Thoracic aorta (tissue), 2 donors: Measurements from ENCODE around the gene NR3C2. TPM values are rescaled to one million over a fixed set of nuclear protein-coding genes. Genes with fewer than 3 reads are reported as not detected.

Experiments
- ATAC-seq: fragments of 150-250 bp; one replicate; pipeline ENCODE4 v1.8.0; 2017; ENCODE audit warnings: low read depth; ENCODE audit not compliant: insufficient number of reproducible peaks, low FRiP score
- DNase-seq: peaks from one replicate; pipeline ENCODE4 v3.0.0-alpha.2; 2020; ENCODE audit warnings: low spot score
- H3K27ac ChIP-seq, 2 donors: fragments of 200-600 bp; sonication (generic); 1 replicate in 1 of 2; 2 replicates in 1 of 2; pipeline ENCODE4 v1.5.1; 2016; ENCODE audit warnings: mild to moderate bottlenecking in 2 of 2, moderate library complexity in 2 of 2
- H3K27me3 ChIP-seq: fragments of 200-600 bp; sonication (generic); replicated peaks from 2 replicates; pipeline ENCODE4 v1.6.0; 2016; ENCODE audit warnings: mild to moderate bottlenecking; ENCODE audit not compliant: insufficient read depth
- H3K36me3 ChIP-seq: fragments of 200-600 bp; sonication (generic); one replicate; pipeline ENCODE4 v1.5.1; 2016
- H3K4me1 ChIP-seq, 2 donors: fragments of 200-600 bp; sonication (generic); 1 replicate in 1 of 2; 2 replicates in 1 of 2; pipeline versions ENCODE4 v1.5.1 to v1.6.0; 2016; ENCODE audit warnings: low read depth in 2 of 2, mild to moderate bottlenecking in 1 of 2; ENCODE audit not compliant: control insufficient read depth in 1 of 2
- H3K4me3 ChIP-seq: fragments of 200-600 bp; sonication (generic); 2 replicates; pipeline ENCODE4 v1.5.1; 2016; ENCODE audit warnings: mild to moderate bottlenecking
- H3K9me3 ChIP-seq: fragments of 200-600 bp; sonication (generic); 2 replicates; pipeline ENCODE4 v1.5.1; 2016
- CTCF ChIP-seq: fragments of 200-600 bp; sonication (generic); IDR thresholded peaks from one replicate; pipeline ENCODE4 v1.5.1; 2019; ENCODE audit warnings: antibody characterized with exemption
- total RNA-seq, 2 donors: library from RNA; depleted of rRNA; stranded (reverse); fragments of >200 nt; gene quantifications; one replicate each; pipeline versions ENCODE4 v1.1.0 to v1.2.3, GENCODE V29; 2016

NR3C2 gene
- total RNA-seq, 2 donors from 2014 or later: 11.2 to 18.1 TPM

GRCh38 chr4:148108766-148109165 is 333.4 kb downstream of the NR3C2 start:
- H3K9me3 ChIP-seq: no peaks in the 10 kb centered on the region
- no peak for TF ChIP-seq CTCF
- no peak overlapping the region for H3K4me3 ChIP-seq
- H3K27ac ChIP-seq: no peak overlapping the region
- ATAC-seq (no peak), DNase-seq (no peak)
- no peaks in the 10 kb centered on the region for H3K4me1 ChIP-seq
- H3K27me3 ChIP-seq: no peaks in the 10 kb centered on the region
- peaks cover 6% of the 10 kb centered on the region for H3K36me3 ChIP-seq

GRCh38 chr4:148103597-148104355 is 338.4 kb downstream of the NR3C2 start:
- Histone ChIP-seq H3K36me3 (no peaks in the 10 kb centered on the region), H3K4me3 (no peak overlapping the region), H3K4me1 (no peaks in the 10 kb centered on the region), H3K27me3 (no peaks in the 10 kb centered on the region), H3K9me3 (no peaks in the 10 kb centered on the region), H3K27ac (no peak overlapping the region)
- DNase-seq (no peak), ATAC-seq (no peak)
- TF ChIP-seq CTCF: no peak

- no peak for TF ChIP-seq CTCF
- no peak for ATAC-seq
- no peaks in the 10 kb centered on the region for H3K4me1 ChIP-seq
- DNase-seq: no peak
- H3K4me3 ChIP-seq: no peak overlapping the region
- peaks cover 2% of the 10 kb centered on the region for H3K36me3 ChIP-seq
- H3K9me3 ChIP-seq: no peaks in the 10 kb centered on the region
- no peaks in the 10 kb centered on the region for H3K27me3 ChIP-seq
- no peak overlapping the region for H3K27ac ChIP-seq
Measured at GRCh38 chr4:148101790-148102189, 340.4 kb downstream of the NR3C2 start.

- no peaks in the 10 kb centered on the region for H3K27me3 ChIP-seq
- no peaks in the 10 kb centered on the region for H3K9me3 ChIP-seq
- no peaks in the 10 kb centered on the region for H3K4me1 ChIP-seq
- no peak overlapping the region for H3K4me3 ChIP-seq
- TF ChIP-seq CTCF: no peak
- H3K27ac ChIP-seq: no peak overlapping the region
- ATAC-seq (no peak), DNase-seq (no peak)
- peaks cover 4% of the 10 kb centered on the region for H3K36me3 ChIP-seq
Measured at GRCh38 chr4:148101235-148101634, 341.0 kb downstream of the NR3C2 start.

GRCh38 chr4:148097801-148098200 is 344.4 kb downstream of the NR3C2 start:
- no peak for ATAC-seq
- H3K27ac ChIP-seq: no peak overlapping the region
- H3K4me1 ChIP-seq: no peaks in the 10 kb centered on the region
- no peak for TF ChIP-seq CTCF
- H3K9me3 ChIP-seq: no peaks in the 10 kb centered on the region
- no peak overlapping the region for H3K4me3 ChIP-seq
- peaks cover 6% of the 10 kb centered on the region for H3K36me3 ChIP-seq
- DNase-seq: no peak
- no peaks in the 10 kb centered on the region for H3K27me3 ChIP-seq
